ENCODE measurements around the gene CNIH1. TPM values are rescaled to one million over a fixed set of nuclear protein-coding genes. Genes with fewer than 3 reads are reported as not detected.

Gene CNIH1
- total RNA-seq, result 100 to 1,000 TPM; 101 to 233 (median 212) TPM

GRCh38 chr14:54440873-54441868 lies at the start of gene CNIH1:
TSS of gene CNIH1 (minus strand) at chr14:54441374. CDS start at chr14:54441327, 47 bp downstream.
- ATAC-seq (ENCODE audit: low FRiP score) (peak; percentile 96), DNase-seq (ENCODE audit: low spot score) (peak; percentile 80)
- peak in 2 of 3 donors; percentile 62 to 64 for TF ChIP-seq CTCF (IDR thresholded peaks at IDR 0.05)

DNA sequence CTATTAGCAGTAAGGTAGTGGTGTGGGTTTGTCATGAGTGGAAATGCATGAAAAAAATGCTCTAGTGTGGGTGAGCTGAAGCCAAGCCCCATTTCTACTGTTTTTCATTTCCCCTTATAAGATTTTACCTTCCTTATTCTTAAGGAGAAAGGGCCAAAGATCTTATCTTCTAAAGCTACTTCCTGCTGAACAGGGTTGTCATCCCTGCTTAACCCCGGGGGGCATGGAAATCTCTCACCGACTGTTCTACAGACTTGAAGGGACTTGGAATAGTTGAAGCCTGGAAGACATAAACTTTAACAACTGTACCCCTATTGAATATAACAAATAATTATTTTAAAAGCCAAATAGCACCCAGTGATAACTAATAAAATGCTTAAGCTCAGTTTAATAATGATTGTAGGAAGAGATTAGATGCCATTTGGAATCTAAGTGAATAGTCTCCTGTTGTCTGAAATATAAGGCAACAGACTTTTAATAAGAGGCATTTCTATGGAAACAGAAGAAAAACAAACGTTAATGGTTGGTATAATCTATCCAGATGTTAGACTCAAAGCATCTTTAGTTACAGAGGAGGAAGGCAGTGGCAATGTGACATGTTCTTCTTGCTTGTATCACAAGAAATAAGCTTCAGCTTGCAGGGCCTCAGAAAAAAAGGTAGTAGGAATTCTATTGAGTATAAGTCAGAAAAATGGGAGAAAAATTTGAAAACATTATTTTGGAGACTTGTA lies 49.4 kb upstream of the CNIH1 start:
- no peak for DNase-seq (ENCODE audit: low spot score)
- TF ChIP-seq CTCF (IDR thresholded peaks at IDR 0.05), result no peak
- no peak for ATAC-seq (ENCODE audit: low FRiP score)

DNA sequence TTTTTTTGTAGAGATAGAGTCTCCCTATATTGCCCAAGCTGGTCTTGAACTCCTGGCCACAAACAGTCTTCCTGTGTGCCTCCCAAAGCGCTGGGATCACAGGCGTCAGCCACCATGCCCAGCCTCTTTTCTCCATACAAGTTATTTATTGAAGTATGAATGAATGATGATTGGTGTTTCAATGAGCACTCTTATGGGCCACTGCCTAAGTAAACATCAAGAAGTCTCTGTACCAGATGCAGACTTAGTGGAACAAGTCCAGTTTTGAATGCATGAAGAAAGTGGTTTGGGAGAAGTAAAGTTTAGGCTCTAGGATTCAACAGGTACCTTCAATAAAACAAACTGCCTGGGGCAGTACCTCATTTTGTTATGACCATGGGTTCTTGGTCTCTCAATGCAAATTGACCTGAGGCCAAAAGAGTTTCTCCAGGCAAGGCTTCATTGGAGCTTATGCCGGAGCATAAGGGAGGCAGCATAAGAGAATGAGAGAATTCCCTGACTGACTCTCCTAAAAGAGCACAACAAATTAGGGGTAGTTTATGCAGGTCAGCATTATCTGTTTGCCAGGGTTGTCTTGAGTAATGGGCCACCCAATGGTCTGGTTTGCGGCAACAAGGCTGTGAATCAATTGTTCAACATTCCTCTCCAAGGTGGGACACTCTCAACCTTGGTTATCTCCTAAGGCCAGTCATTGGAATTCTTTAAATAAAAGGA lies 48.7 kb upstream of the CNIH1 start:
- DNase-seq (ENCODE audit: low spot score) (no peak), ATAC-seq (ENCODE audit: low FRiP score) (no peak)
- TF ChIP-seq CTCF (IDR thresholded peaks at IDR 0.05), result no peak

DNA sequence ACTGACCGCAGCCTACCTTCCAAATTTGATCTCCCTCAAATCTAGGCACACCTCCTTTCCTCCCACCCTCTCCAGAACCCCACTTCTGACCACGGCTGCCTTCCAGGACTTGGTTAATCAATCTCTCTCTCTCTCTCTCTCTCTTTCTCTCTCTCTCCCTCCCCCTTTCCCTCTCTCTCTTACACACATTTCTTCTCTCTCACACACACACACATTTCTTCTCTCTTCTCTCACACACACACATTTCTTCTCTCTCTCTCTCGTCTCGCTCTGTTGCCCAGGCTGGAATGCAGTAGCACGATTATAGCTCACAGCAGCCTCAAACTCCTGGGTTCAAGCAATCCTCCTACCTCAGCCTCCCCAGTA lies 48.1 kb upstream of the CNIH1 start:
- ATAC-seq (ENCODE audit: low FRiP score) (no peak), DNase-seq (ENCODE audit: low spot score) (no peak)
- TF ChIP-seq CTCF (IDR thresholded peaks at IDR 0.05), result no peak

GRCh38 chr14:54488646-54489317 lies 47.6 kb upstream of the CNIH1 start, which contains the start of gene GMFB:
TSS of gene GMFB (minus strand) at chr14:54488980. CDS start at chr14:54488927, 53 bp downstream.
- peak in 1 of 3 donors; percentile 9 for TF ChIP-seq CTCF (IDR thresholded peaks at IDR 0.05)
- DNase-seq (ENCODE audit: low spot score), result peak; percentile 74
- peak; percentile 96 for ATAC-seq (ENCODE audit: low FRiP score)

DNA sequence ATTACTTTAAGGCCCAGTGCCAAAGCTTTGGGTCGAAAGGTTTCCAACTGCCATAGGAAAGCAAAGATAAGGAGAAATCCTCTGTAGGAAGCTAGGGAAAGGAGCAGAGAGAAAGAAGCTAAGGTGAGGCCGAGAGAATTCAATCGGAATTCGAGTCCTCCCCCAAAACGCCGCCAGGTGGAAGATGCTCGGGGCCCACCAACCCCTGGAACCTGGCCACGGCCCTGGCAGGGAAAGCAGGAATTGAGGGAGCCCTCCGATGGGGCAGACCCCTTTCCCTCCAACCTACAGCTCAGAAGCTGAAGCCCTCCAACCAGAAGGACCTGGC lies 47.1 kb upstream of the CNIH1 start:
- no peak for TF ChIP-seq CTCF (IDR thresholded peaks at IDR 0.05)
- DNase-seq (ENCODE audit: low spot score) (no peak), ATAC-seq (ENCODE audit: low FRiP score) (no peak)

All from omental fat pad (tissue), 4 donors.